K562 (cell line): Measurements from ENCODE around the gene DCT. TPM values are rescaled to one million over a fixed set of nuclear protein-coding genes. Genes with fewer than 3 reads are reported as not detected.
A peak's percentile ranks its signal among the peaks of the same experiment; 100 is the strongest.

Experiments used
- CEBPG ChIP-seq, 3 experiments: fragments of 200-800 bp in 1 of 3; sonication (Bioruptor generic) in 1 of 3; sonication (generic) in 1 of 3; formaldehyde crosslinking in 1 of 3; IDR thresholded peaks in 2 of 3; conservative IDR thresholded peaks in 1 of 3; 2 replicates each; pipeline versions ENCODE4 v1.6.1 to v1.8.0; 2016 to 2022; ENCODE audit warnings: missing compliant biosample characterization in 2 of 3, missing genetic modification characterization in 2 of 3, mild to moderate bottlenecking in 1 of 3, missing genetic modification reagents in 1 of 3
- CTCF ChIP-seq, 3 experiments: IDR thresholded peaks in 2 of 3; conservative IDR thresholded peaks in 1 of 3; 2 replicates each; pipeline ENCODE4 v1.5.1; 2011 to 2012; ENCODE audit warnings: low read length in 3 of 3, mild to moderate bottlenecking in 3 of 3, control low read depth in 2 of 3, improper control_type of control experiment in 1 of 3, inconsistent platforms in 1 of 3, low read depth in 1 of 3, mixed read lengths in 1 of 3, moderate library complexity in 1 of 3; ENCODE audit not compliant: insufficient read depth in 2 of 3
- ZBTB17 ChIP-seq: fragments of 450-650 bp; formaldehyde crosslinking; IDR thresholded peaks from 2 replicates; pipeline ENCODE4 v1.4.0; 2020; ENCODE audit warnings: mild to moderate bottlenecking
- ZBTB43 ChIP-seq: sonication (generic); formaldehyde crosslinking; IDR thresholded peaks from 2 replicates; pipeline ENCODE4 v1.8.0; 2023; ENCODE audit warnings: mild to moderate bottlenecking, missing genetic modification reagents
- polyA plus RNA-seq, 8 experiments: library from polyadenylated mRNA; depleted of rRNA in 4 of 8; stranded (reverse) in 5 of 8; unstranded in 3 of 8; fragments of >200 nt; fragmentation: Nextera tagmentation in 2 of 8; fragmentation: Illumina TruSeq in 1 of 8; extraction: Ambion mirVana in 2 of 8; extraction: Trizol in 1 of 8; gene quantifications; 2 replicates each; pipeline versions ENCODE4 v1.2.1 to v1.2.3, GENCODE V29; 2011 to 2014; ENCODE audit warnings: inconsistent platforms in 1 of 8, missing spikeins in 1 of 8
- total RNA-seq, 7 experiments: library from RNA; depleted of rRNA in 6 of 7; stranded (reverse); fragments of >200 nt in 6 of 7; fragmentation: Illumina TruSeq in 2 of 7; extraction: Trizol in 2 of 7; gene quantifications; 2 replicates each; pipeline versions ENCODE4 v1.2.1 to v1.2.3, GENCODE V29; 2011 to 2021; ENCODE audit warnings: low replicate concordance in 1 of 7

Gene DCT
- total and polyA plus RNA-seq, 9 of the 15 experiments (the other 6 are each of a cell fraction or from before 2014, with no cell fraction given), result 0.11 to 0.83 (median 0.57) TPM

- TF ChIP-seq CTCF (IDR thresholded peaks at IDR 0.05 in 2 of 3, conservative IDR thresholded peaks at IDR 0.05 in 1 of 3; ENCODE audit: insufficient read depth in 2 of 3, low read depth in 1 of 3, low read length in 3 of 3) (peak; percentile 23 to 60 (median 41); a peak in 4 of 6 replicates), ZBTB17 (no peak), CEBPG (CRISPR knock-in tag; IDR thresholded peaks at IDR 0.05) (no peak), CEBPG (tag; conservative IDR thresholded peaks at IDR 0.05 in 1 of 2, IDR thresholded peaks at IDR 0.05 in 1 of 2) (peak; percentile 51 to 67), ZBTB43 (no peak)
Measured at GRCh38 chr13:94435604-94436226, 43.8 kb downstream of the DCT start (continued).
